ENCODE data around the gene FAM222A.

- TF ChIP-seq CTCF (conservative IDR thresholded peaks at IDR 0.05 in 1 of 2, IDR thresholded peaks at IDR 0.05 in 1 of 2; ENCODE audit: extremely low read depth in 1 of 2, insufficient read depth in 1 of 2, low read depth in 1 of 2, low read length in 2 of 2) (no peak), EZH2 (IDR thresholded peaks at IDR 0.05; ENCODE audit: borderline replicate concordance, low read length) (no peak)
These were observed 14.8 kb upstream of the FAM222A start for GRCh38 chr12:109698820-109699219.

Measured in mammary epithelial cell (primary cell).